DOHH2 (cell line): ENCODE measurements around the gene ZNF93.
A peak's percentile ranks its signal among the peaks of the same experiment; 100 is the strongest.
"Not testable (repeated sequence)": the region's sequence is repeated elsewhere in the genome, so short reads cannot be mapped to it uniquely, and the experiment has no call there.

Source experiments
- H3F3A ChIP-seq: fragments of 200-600 bp; sonication (generic), shearing (Covaris generic); 2 replicates; pipeline ENCODE4 v1.6.0; 2016; ENCODE audit warnings: antibody characterized with exemption, mild to moderate bottlenecking; ENCODE audit not compliant: control insufficient read depth, insufficient read depth
- H3K27ac ChIP-seq: fragments of 200-600 bp; sonication (generic); 2 replicates; pipeline ENCODE4 v1.5.1; 2014; ENCODE audit warnings: low read depth, mild to moderate bottlenecking, low read length, moderate library complexity
- H3K27me3 ChIP-seq: fragments of 200-600 bp; sonication (generic); 2 replicates; pipeline ENCODE4 v1.6.1; 2014; ENCODE audit warnings: mild to moderate bottlenecking, low read length, mixed read lengths; ENCODE audit not compliant: control insufficient read depth
- H3K36me3 ChIP-seq: fragments of 200-600 bp; sonication (generic); 2 replicates; pipeline ENCODE4 v1.6.1; 2014; ENCODE audit warnings: mild to moderate bottlenecking, low read length, moderate library complexity, mixed read lengths; ENCODE audit not compliant: control insufficient read depth
- H3K4me1 ChIP-seq: fragments of 200-600 bp; sonication (generic); 2 replicates; pipeline ENCODE4 v1.6.1; 2014; ENCODE audit warnings: mild to moderate bottlenecking, low read length, mixed read lengths; ENCODE audit not compliant: control insufficient read depth
- H3K4me2 ChIP-seq: fragments of 200-600 bp; sonication (generic); 2 replicates; pipeline ENCODE4 v1.6.0; 2014; ENCODE audit warnings: mild to moderate bottlenecking, low read length, moderate library complexity
- H3K4me3 ChIP-seq: fragments of 200-600 bp; sonication (generic); 2 replicates; pipeline ENCODE4 v1.5.1; 2014; ENCODE audit warnings: mild to moderate bottlenecking, low read length, mixed read lengths
- H3K79me2 ChIP-seq: fragments of 200-600 bp; sonication (generic); 2 replicates; pipeline ENCODE4 v1.6.1; 2014; ENCODE audit warnings: mild to moderate bottlenecking, low read length, mixed read lengths; ENCODE audit not compliant: control insufficient read depth
- H3K9me2 ChIP-seq: fragments of 200-600 bp; sonication (generic); replicated peaks from 2 replicates; pipeline ENCODE4 v1.6.1; 2014; ENCODE audit warnings: mild to moderate bottlenecking, low read length, mixed read lengths; ENCODE audit not compliant: control insufficient read depth
- H3K9me3 ChIP-seq: fragments of 200-600 bp; sonication (generic); 2 replicates; pipeline ENCODE4 v1.6.1; 2014; ENCODE audit warnings: antibody characterized with exemption, low read length, mixed read lengths; ENCODE audit not compliant: control insufficient read depth, insufficient read depth
- H4K20me1 ChIP-seq: fragments of 200-600 bp; sonication (generic); 2 replicates; pipeline ENCODE4 v1.6.0; 2014; ENCODE audit warnings: low read depth, mild to moderate bottlenecking, antibody characterized with exemption, low read length, moderate library complexity; ENCODE audit not compliant: control insufficient read depth, insufficient read depth
- CTCF ChIP-seq: fragments of 200-600 bp; sonication (generic); IDR thresholded peaks from one replicate; pipeline ENCODE4 v1.5.1; 2014; ENCODE audit warnings: antibody characterized with exemption, mild to moderate bottlenecking, low read depth, low read length; ENCODE audit not compliant: poor library complexity, severe bottlenecking
- EZH2phosphoT487 ChIP-seq: fragments of 200-600 bp; sonication (generic); IDR thresholded peaks from 2 replicates; pipeline ENCODE4 v1.6.1; 2017; ENCODE audit warnings: borderline replicate concordance, mild to moderate bottlenecking, antibody characterized with exemption, low read length, moderate library complexity, mixed read lengths

The ZNF93 gene

GRCh38 chr19:19956434-19957075, 55.8 kb downstream of the ZNF93 start:
- Histone ChIP-seq H3K36me3 (no peaks in the 10 kb centered on the region), H3K9me2 (no peaks in the 10 kb centered on the region), H3F3A (no peaks in the 10 kb centered on the region), H3K4me3 (no peak overlapping the region), H3K9me3 (no peaks in the 10 kb centered on the region), H3K27me3 (no peaks in the 10 kb centered on the region), H3K79me2 (no peaks in the 10 kb centered on the region), H3K27ac (no peak overlapping the region), H3K4me1 (no peaks in the 10 kb centered on the region; the same call in 1 of the 2 replicates), H4K20me1 (no peaks in the 10 kb centered on the region), H3K4me2 (no peak overlapping the region)
- TF ChIP-seq EZH2phosphoT487 (no peak), CTCF (no peak)

GRCh38 chr19:19957766-19958165, 57.0 kb downstream of the ZNF93 start:
- not testable (repeated sequence) for H3K4me3 ChIP-seq, H3K9me3 ChIP-seq, H3K4me2 ChIP-seq, H4K20me1 ChIP-seq, H3K9me2 ChIP-seq, H3K27ac ChIP-seq, H3K79me2 ChIP-seq, H3K36me3 ChIP-seq, H3K4me1 ChIP-seq, H3F3A ChIP-seq, H3K27me3 ChIP-seq

- H3K4me1 ChIP-seq, H3K9me2 ChIP-seq, H3F3A ChIP-seq, H3K27me3 ChIP-seq, H3K27ac ChIP-seq, H4K20me1 ChIP-seq, H3K79me2 ChIP-seq, H3K36me3 ChIP-seq, H3K9me3 ChIP-seq: not testable (repeated sequence)
- H3K4me2 ChIP-seq: peak overlapping the region; percentile 57
- TF ChIP-seq CTCF: peak; percentile 45
- peak overlapping the region; percentile 45; the same call in 1 of the 2 replicates for H3K4me3 ChIP-seq
Measured at GRCh38 chr19:19959151-19959799, 58.5 kb downstream of the ZNF93 start.

GRCh38 chr19:19964416-19964815, 63.7 kb downstream of the ZNF93 start:
- H3K9me3 ChIP-seq: peaks cover 18% of the 10 kb centered on the region; the same call in 1 of the 2 replicates
- H3K9me2 ChIP-seq: no peaks in the 10 kb centered on the region
- H3K79me2 ChIP-seq: no peaks in the 10 kb centered on the region

GRCh38 chr19:19966126-19966525, 65.4 kb downstream of the ZNF93 start:
- not testable (repeated sequence) for H3K4me2 ChIP-seq, H3K9me2 ChIP-seq, H3K27ac ChIP-seq, H3K4me3 ChIP-seq, H3K36me3 ChIP-seq, H3F3A ChIP-seq, H3K27me3 ChIP-seq, H3K79me2 ChIP-seq, H3K4me1 ChIP-seq, H4K20me1 ChIP-seq
- peaks cover 18% of the 10 kb centered on the region; the same call in 1 of the 2 replicates for H3K9me3 ChIP-seq

More at GRCh38 chr19:19964416-19964815, 63.7 kb downstream of the ZNF93 start:
- H3F3A ChIP-seq: no peaks in the 10 kb centered on the region
- no peak overlapping the region for H3K27ac ChIP-seq
- H3K4me1 ChIP-seq: no peaks in the 10 kb centered on the region
- H3K27me3 ChIP-seq: no peaks in the 10 kb centered on the region
- no peak overlapping the region for H3K4me2 ChIP-seq
- TF ChIP-seq CTCF (no peak), EZH2phosphoT487 (no peak)
- no peaks in the 10 kb centered on the region for H4K20me1 ChIP-seq
- no peaks in the 10 kb centered on the region for H3K36me3 ChIP-seq
- no peak overlapping the region for H3K4me3 ChIP-seq
